GM12878 (cell line): ENCODE data around the gene CLASP1. TPM values are rescaled to one million over a fixed set of nuclear protein-coding genes. Genes with fewer than 3 reads are reported as not detected.

ENCODE experiments used
- ATAC-seq: fragments of 200-7000 bp; cut with Tn5 transposase; 3 replicates; pipeline ENCODE4 v1.9.1; 2020; ENCODE audit warnings: mild to moderate bottlenecking, moderate library complexity
- BruUV-seq: library from RNA; stranded (reverse); fragments of 400-500 nt; replicated peaks from 2 replicates; lab custom pipeline; 2021; lab: Mats Ljungman, UMichigan
- CTCF ChIA-PET: fragments of 300-600 bp; sonication (Branson Sonifier 250); formaldehyde crosslinking; extraction: SDS; loops from one replicate; lab custom pipeline; 2021; ENCODE audit warnings: inconsistent platforms; lab: Yijun Ruan, JAX
- POLR2A ChIA-PET: fragments of 350-600 bp; formaldehyde crosslinking; extraction: SDS; loops from one replicate; lab custom pipeline; 2021; ENCODE audit warnings: inconsistent platforms; lab: Charles Lee
- RAD21 ChIA-PET: fragments of 300-600 bp; sonication (Branson Sonifier 250); formaldehyde crosslinking; loops from one replicate; lab custom pipeline; 2023; ENCODE audit warnings: antibody characterized with exemption; ENCODE audit not compliant: unreplicated experiment; lab: Charles Lee
- SMC1A ChIA-PET: fragments of 300-600 bp; sonication (Branson Sonifier 250); formaldehyde crosslinking; loops from one replicate; lab custom pipeline; 2023; ENCODE audit not compliant: unreplicated experiment, uncharacterized antibody; lab: Charles Lee
- DNase-seq: peaks from one replicate; pipeline ENCODE4 v3.0.0-alpha.2; 2011; ENCODE audit warnings: low read depth, low spot score
- FAIRE-seq: peaks from 3 replicates; lab custom pipeline; 2011; peaks lifted over from hg19 to GRCh38; lab: Jason Lieb, UNC
- H2AFZ ChIP-seq: 2 replicates; pipeline ENCODE4 v1.6.0; 2011; ENCODE audit warnings: low read depth, low read length, control low read depth; ENCODE audit not compliant: control insufficient read depth
- H3K27ac ChIP-seq: 2 replicates; pipeline ENCODE4 v1.5.1; 2011; ENCODE audit warnings: control low read depth; ENCODE audit not compliant: control insufficient read depth, insufficient read depth
- H3K27me3 ChIP-seq, 2 experiments: replicated peaks in 1 of 2; 2 replicates each; pipeline versions ENCODE4 v1.6.0 to v1.6.1; 2011; ENCODE audit warnings: low read length in 1 of 2; ENCODE audit not compliant: control insufficient read depth in 2 of 2, insufficient read depth in 2 of 2
- H3K36me3 ChIP-seq, 2 experiments: 2 replicates each; pipeline ENCODE4 v1.5.1; 2011; ENCODE audit warnings: low read length in 1 of 2; ENCODE audit not compliant: control insufficient read depth in 2 of 2, insufficient read depth in 2 of 2
- H3K4me1 ChIP-seq: 2 replicates; pipeline ENCODE4 v1.6.1; 2011; ENCODE audit warnings: mild to moderate bottlenecking, low read length, moderate library complexity, mixed read lengths; ENCODE audit not compliant: control insufficient read depth, insufficient read depth
- H3K4me2 ChIP-seq: 2 replicates; pipeline ENCODE4 v1.6.0; 2011; ENCODE audit warnings: control low read depth; ENCODE audit not compliant: control insufficient read depth, insufficient read depth
- H3K4me3 ChIP-seq: fragments of 200-600 bp; sonication (generic); 2 replicates; pipeline ENCODE4 v1.5.1; 2016
- H3K79me2 ChIP-seq: 2 replicates; pipeline ENCODE4 v1.6.0; 2011; ENCODE audit warnings: low read length; ENCODE audit not compliant: control insufficient read depth, insufficient read depth
- H3K9ac ChIP-seq: 2 replicates; pipeline ENCODE4 v1.8.0; 2011; ENCODE audit warnings: low read length, control low read depth, mixed read lengths; ENCODE audit not compliant: control insufficient read depth, insufficient read depth
- H3K9me3 ChIP-seq: replicated peaks from 3 replicates; pipeline ENCODE4 v1.5.1; 2011; ENCODE audit warnings: mild to moderate bottlenecking, low read length; ENCODE audit not compliant: control insufficient read depth, insufficient read depth
- H4K20me1 ChIP-seq: 2 replicates; pipeline ENCODE4 v1.6.0; 2011; ENCODE audit not compliant: control insufficient read depth, insufficient read depth
- BCLAF1 ChIP-seq: fragments of 450-650 bp; IDR thresholded peaks from 2 replicates; pipeline ENCODE4 v1.6.1; 2017; ENCODE audit warnings: antibody characterized with exemption, mild to moderate bottlenecking, moderate library complexity
- CTCF ChIP-seq, 3 experiments: IDR thresholded peaks in 2 of 3; conservative IDR thresholded peaks in 1 of 3; 2 replicates each; pipeline ENCODE4 v1.5.1; 2011; ENCODE audit warnings: low read depth in 3 of 3, low read length in 3 of 3, mild to moderate bottlenecking in 3 of 3, control low read depth in 2 of 3, moderate library complexity in 2 of 3, inconsistent platforms in 1 of 3, mixed read lengths in 1 of 3; ENCODE audit not compliant: control insufficient read depth in 2 of 3, insufficient read depth in 1 of 3; ENCODE audit errors: extremely low read depth in 1 of 3
- GATAD2B ChIP-seq: fragments of 450-650 bp; conservative IDR thresholded peaks from 2 replicates; pipeline ENCODE4 v1.6.1; 2017; ENCODE audit warnings: low read depth, mild to moderate bottlenecking, moderate library complexity
- JUNB ChIP-seq: IDR thresholded peaks from 2 replicates; pipeline ENCODE4 v1.6.1; 2016; ENCODE audit warnings: antibody characterized with exemption, mild to moderate bottlenecking
- KAT2A ChIP-seq: conservative IDR thresholded peaks from 2 replicates; pipeline ENCODE4 v1.6.1; 2011; ENCODE audit warnings: low read depth, low read length; ENCODE audit not compliant: control insufficient read depth
- MTA2 ChIP-seq: fragments of 450-650 bp; IDR thresholded peaks from 2 replicates; pipeline ENCODE4 v1.6.1; 2016; ENCODE audit warnings: low read depth, mild to moderate bottlenecking, moderate library complexity
- NR2C1 ChIP-seq: fragments of 450-650 bp; IDR thresholded peaks from 2 replicates; pipeline ENCODE4 v1.6.1; 2017; ENCODE audit warnings: antibody characterized with exemption, mild to moderate bottlenecking, moderate library complexity
- PAX8 ChIP-seq: fragments of 450-650 bp; IDR thresholded peaks from 2 replicates; pipeline ENCODE4 v1.6.1; 2017; ENCODE audit warnings: mild to moderate bottlenecking, moderate library complexity
- RELA ChIP-seq: fragments of 450-650 bp; IDR thresholded peaks from 2 replicates; pipeline ENCODE4 v1.8.0; 2014; ENCODE audit warnings: borderline replicate concordance; ENCODE audit not compliant: partially characterized antibody
- REST ChIP-seq: IDR thresholded peaks from 2 replicates; pipeline ENCODE4 v1.6.1; 2012; ENCODE audit warnings: mild to moderate bottlenecking, low read depth, low read length
- RUNX3 ChIP-seq: IDR thresholded peaks from 2 replicates; pipeline ENCODE4 v1.6.1; 2012; ENCODE audit warnings: low read length, inconsistent platforms
- SREBF1 ChIP-seq: IDR thresholded peaks from 2 replicates; pipeline ENCODE4 v1.6.1; 2012; ENCODE audit warnings: mild to moderate bottlenecking, low read length
- TBL1XR1 ChIP-seq: IDR thresholded peaks from 2 replicates; pipeline ENCODE4 v1.6.1; 2012; ENCODE audit warnings: low read depth, low read length, improper control_type of control experiment
- YY1 ChIP-seq: IDR thresholded peaks from 2 replicates; pipeline ENCODE4 v1.6.1; 2011; ENCODE audit warnings: low read depth, mild to moderate bottlenecking, low read length
- ZNF207 ChIP-seq: fragments of 450-650 bp; IDR thresholded peaks from 2 replicates; pipeline ENCODE4 v1.6.1; 2014; ENCODE audit warnings: antibody characterized with exemption, mild to moderate bottlenecking, borderline replicate concordance
- ZNF24 ChIP-seq: fragments of 450-650 bp; IDR thresholded peaks from 2 replicates; pipeline ENCODE4 v1.6.1; 2017; ENCODE audit warnings: antibody characterized with exemption, mild to moderate bottlenecking
- in situ Hi-C: fragments of 300-500 bp; cut with MboI; formaldehyde crosslinking; loops from 9 replicates; pipeline ENCODE4 v1.14.3; 2018; ENCODE audit warnings: mixed read lengths
- intact Hi-C: fragments of 100-400 bp; cut with micrococcal nuclease; formaldehyde crosslinking; loops from one replicate; pipeline ENCODE4 v1.14.2; 2022; ENCODE audit not compliant: unreplicated experiment
- polyA plus RNA-seq, 11 experiments: library from polyadenylated mRNA; depleted of rRNA in 4 of 11; unstranded in 6 of 11; stranded (reverse) in 5 of 11; fragments of >200 nt; fragmentation: Nextera tagmentation in 4 of 11; fragmentation: Illumina TruSeq in 1 of 11; extraction: Ambion mirVana in 4 of 11; extraction: Trizol in 1 of 11; gene quantifications; 1 replicate in 1 of 11; 2 replicates in 10 of 11; pipeline versions ENCODE4 v1.2.1 to v1.2.3, GENCODE V29; 2011 to 2016; ENCODE audit warnings: inconsistent platforms in 2 of 11, missing spikeins in 2 of 11, low read depth in 1 of 11
- total RNA-seq, 4 experiments: library from RNA; depleted of rRNA in 3 of 4; stranded (reverse); fragments of >200 nt in 3 of 4; fragmentation: Illumina TruSeq in 1 of 4; extraction: Trizol in 1 of 4; gene quantifications; 2 replicates each; pipeline versions ENCODE4 v1.2.1 to v1.2.3, GENCODE V29; 2013 to 2021

Gene CLASP1
- total and polyA plus RNA-seq, 10 of the 15 experiments (the other 5 are each of a cell fraction or from before 2014, with no cell fraction given) = 1.4 to 62.4 (median 32.9) TPM

- BruUV-seq = no TSS peak
- no peak overlapping the region for H3K9ac ChIP-seq
- DNase-seq (no peak), ATAC-seq (no peak), FAIRE-seq (no peak)
- H3K4me1 ChIP-seq = no peaks in the 10 kb centered on the region
- H3K27ac ChIP-seq = no peak overlapping the region
- H3K9me3 ChIP-seq = peaks cover 6% of the 10 kb centered on the region; the same call in 1 of the 3 replicates
- no peak overlapping the region for H3K4me2 ChIP-seq
- no peak overlapping the region for H3K4me3 ChIP-seq
- H3K27me3 ChIP-seq = no peaks in the 10 kb centered on the region
- ChIA-PET SMC1A (interaction anchor here (1.7 kb wide), 1 partner anchor 16 kb away, joined by 5 read pairs; no protein-coding TSS in a partner anchor), RAD21 (no interaction called here), CTCF (no interaction called here), POLR2A (interaction anchor here (0.5 kb wide), 1 partner anchor 39 kb away, joined by 3 read pairs; no protein-coding TSS in a partner anchor)
- TF ChIP-seq REST = no peak
- no peak for TF ChIP-seq TBL1XR1
- no peak for TF ChIP-seq ZNF207
- TF ChIP-seq CTCF (IDR thresholded peaks at IDR 0.05 in 2 of 3, conservative IDR thresholded peaks at IDR 0.05 in 1 of 3; ENCODE audit: control insufficient read depth in 2 of 3, extremely low read depth in 1 of 3, insufficient read depth in 1 of 3, low read depth in 3 of 3, low read length in 3 of 3) = no peak
- TF ChIP-seq YY1 = no peak
- no peak for TF ChIP-seq RELA
- no peak for TF ChIP-seq PAX8
- TF ChIP-seq MTA2 = no peak
- TF ChIP-seq JUNB = no peak
- no peak for TF ChIP-seq BCLAF1
- TF ChIP-seq NR2C1 = no peak
- TF ChIP-seq KAT2A = no peak
- no peak for TF ChIP-seq ZNF24
- TF ChIP-seq SREBF1 = no peak
- no peak for TF ChIP-seq GATAD2B
- no peak for TF ChIP-seq RUNX3
- no peaks in the 10 kb centered on the region for H3K36me3 ChIP-seq
- intact Hi-C loops = no loop called here
- in situ Hi-C loops = no loop called here
- H2AFZ ChIP-seq = no peak overlapping the region
- H3K79me2 ChIP-seq = no peaks in the 10 kb centered on the region
- H4K20me1 ChIP-seq = no peaks in the 10 kb centered on the region
These were observed 20.9 kb upstream of the CLASP1 start for GRCh38 chr2:121670181-121670580.
